ENCODE measurements around the gene CIZ1. TPM values are rescaled to one million over a fixed set of nuclear protein-coding genes. Genes with fewer than 3 reads are reported as not detected.

CIZ1 gene
- polyA plus RNA-seq, 1 donor: 95.1 TPM

GRCh38 chr9:128151309-128152132 lies 39.9 kb downstream of the CIZ1 start:
- Histone ChIP-seq H3K9me3 (ENCODE audit: control insufficient read depth, low read depth, low read length) (no peaks in the 10 kb centered on the region), H3K4me3 (ENCODE audit: low read length) (no peak overlapping the region), H3K27ac (ENCODE audit: low read length) (no peak overlapping the region), H3K4me1 (ENCODE audit: control insufficient read depth, insufficient read depth, low read length) (peaks cover 28% of the 10 kb centered on the region), H3K27me3 (ENCODE audit: control insufficient read depth, insufficient read depth, low read length) (no peaks in the 10 kb centered on the region), H3K36me3 (ENCODE audit: control insufficient read depth, insufficient read depth, low read length) (no peaks in the 10 kb centered on the region)
- WGBS (ENCODE audit: insufficient coverage, low lambda C conversion rate): no CpG with 5 or more reads among the region's 18 CpGs
- DNase-seq: no peak

- Histone ChIP-seq H3K36me3 (ENCODE audit: control insufficient read depth, insufficient read depth, low read length) (no peaks in the 10 kb centered on the region), H3K27ac (ENCODE audit: low read length) (no peak overlapping the region), H3K9me3 (ENCODE audit: control insufficient read depth, low read depth, low read length) (no peaks in the 10 kb centered on the region), H3K27me3 (ENCODE audit: control insufficient read depth, insufficient read depth, low read length) (no peaks in the 10 kb centered on the region), H3K4me3 (ENCODE audit: low read length) (no peak overlapping the region), H3K4me1 (ENCODE audit: control insufficient read depth, insufficient read depth, low read length) (peaks cover 34% of the 10 kb centered on the region)
- peak in 1 of 2 donors; percentile 51 for DNase-seq
- no CpG with 5 or more reads among the region's 19 CpGs for WGBS (ENCODE audit: insufficient coverage, low lambda C conversion rate)
Measured at GRCh38 chr9:128150594-128151308, 40.6 kb downstream of the CIZ1 start.

DNA sequence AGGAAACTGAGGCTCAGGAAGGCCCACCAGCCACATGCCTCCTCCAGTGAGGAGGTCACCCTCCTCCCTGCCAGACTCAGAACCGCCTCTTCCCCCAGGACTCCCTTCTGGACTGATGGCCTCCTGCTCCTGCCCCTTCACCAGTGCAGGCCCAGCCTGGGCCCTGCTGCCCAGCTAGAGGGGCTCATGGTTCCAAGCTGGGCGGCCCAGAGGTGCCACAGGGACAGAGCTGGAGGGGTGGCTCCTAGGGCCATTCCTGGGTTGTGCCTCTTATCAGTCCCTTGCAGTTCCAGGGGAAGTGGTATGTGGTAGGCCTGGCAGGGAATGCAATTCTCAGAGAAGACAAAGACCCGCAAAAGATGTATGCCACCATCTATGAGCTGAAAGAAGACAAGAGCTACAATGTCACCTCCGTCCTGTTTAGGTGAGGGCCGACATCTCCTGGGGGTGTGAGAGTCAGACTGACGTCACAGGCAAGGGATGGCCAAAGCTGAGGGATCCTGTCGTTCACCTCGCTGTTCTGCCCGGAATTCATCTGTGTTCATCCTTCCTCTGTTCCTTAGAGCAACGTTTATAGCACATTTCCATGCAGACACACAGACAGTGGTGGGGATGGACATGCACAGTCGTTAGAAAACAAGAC lies 41.3 kb downstream of the CIZ1 start:
- H3K4me3 ChIP-seq (ENCODE audit: low read length): no peak overlapping the region
- WGBS (ENCODE audit: insufficient coverage, low lambda C conversion rate): no CpG with 5 or more reads among the region's 11 CpGs
- no peak overlapping the region for H3K27ac ChIP-seq (ENCODE audit: low read length)
- no peaks in the 10 kb centered on the region for H3K27me3 ChIP-seq (ENCODE audit: control insufficient read depth, insufficient read depth, low read length)
- H3K9me3 ChIP-seq (ENCODE audit: control insufficient read depth, low read depth, low read length): no peaks in the 10 kb centered on the region
- no peaks in the 10 kb centered on the region for H3K36me3 ChIP-seq (ENCODE audit: control insufficient read depth, insufficient read depth, low read length)
- no peak for DNase-seq
- H3K4me1 ChIP-seq (ENCODE audit: control insufficient read depth, insufficient read depth, low read length): peaks cover 39% of the 10 kb centered on the region

- Histone ChIP-seq H3K4me3 (ENCODE audit: low read length) (no peak within 1 kb of the TSS), H3K4me1 (ENCODE audit: control insufficient read depth, insufficient read depth, low read length) (peaks cover 39% of the 10 kb centered on the region), H3K27ac (ENCODE audit: low read length) (peak within 1 kb of the TSS; percentile 85), H3K36me3 (ENCODE audit: control insufficient read depth, insufficient read depth, low read length) (no peaks in the 10 kb centered on the region), H3K9me3 (ENCODE audit: control insufficient read depth, low read depth, low read length) (no peaks in the 10 kb centered on the region), H3K27me3 (ENCODE audit: control insufficient read depth, insufficient read depth, low read length) (no peaks in the 10 kb centered on the region)
- no CpG with 5 or more reads among the region's 9 CpGs for WGBS (ENCODE audit: insufficient coverage, low lambda C conversion rate)
- DNase-seq: peak; percentile 73 to 87
Measured at GRCh38 chr9:128149001-128149701, 42.2 kb downstream of the CIZ1 start, which contains the start of gene LCN2. TSS of gene LCN2 (plus strand) at chr9:128149453. CDS start at chr9:128149526, 73 bp downstream.

GRCh38 chr9:128148509-128149000 lies 42.8 kb downstream of the CIZ1 start:
- Histone ChIP-seq H3K9me3 (ENCODE audit: control insufficient read depth, low read depth, low read length) (no peaks in the 10 kb centered on the region), H3K4me1 (ENCODE audit: control insufficient read depth, insufficient read depth, low read length) (peaks cover 39% of the 10 kb centered on the region), H3K27ac (ENCODE audit: low read length) (peak overlapping the region; percentile 85), H3K4me3 (ENCODE audit: low read length) (no peak overlapping the region), H3K27me3 (ENCODE audit: control insufficient read depth, insufficient read depth, low read length) (no peaks in the 10 kb centered on the region), H3K36me3 (ENCODE audit: control insufficient read depth, insufficient read depth, low read length) (no peaks in the 10 kb centered on the region)
- no peak for DNase-seq
- WGBS (ENCODE audit: insufficient coverage, low lambda C conversion rate): no CpG with 5 or more reads among the region's 5 CpGs

- no CpG with 5 or more reads among the region's 8 CpGs for WGBS (ENCODE audit: insufficient coverage, low lambda C conversion rate)
- H3K9me3 ChIP-seq (ENCODE audit: control insufficient read depth, low read depth, low read length): no peaks in the 10 kb centered on the region
- no peak for DNase-seq
- H3K4me3 ChIP-seq (ENCODE audit: low read length): no peak overlapping the region
- H3K4me1 ChIP-seq (ENCODE audit: control insufficient read depth, insufficient read depth, low read length): peaks cover 39% of the 10 kb centered on the region
- H3K36me3 ChIP-seq (ENCODE audit: control insufficient read depth, insufficient read depth, low read length): no peaks in the 10 kb centered on the region
- H3K27me3 ChIP-seq (ENCODE audit: control insufficient read depth, insufficient read depth, low read length): no peaks in the 10 kb centered on the region
- no peak overlapping the region for H3K27ac ChIP-seq (ENCODE audit: low read length)
Measured at GRCh38 chr9:128146591-128147120, 44.7 kb downstream of the CIZ1 start.

DNA sequence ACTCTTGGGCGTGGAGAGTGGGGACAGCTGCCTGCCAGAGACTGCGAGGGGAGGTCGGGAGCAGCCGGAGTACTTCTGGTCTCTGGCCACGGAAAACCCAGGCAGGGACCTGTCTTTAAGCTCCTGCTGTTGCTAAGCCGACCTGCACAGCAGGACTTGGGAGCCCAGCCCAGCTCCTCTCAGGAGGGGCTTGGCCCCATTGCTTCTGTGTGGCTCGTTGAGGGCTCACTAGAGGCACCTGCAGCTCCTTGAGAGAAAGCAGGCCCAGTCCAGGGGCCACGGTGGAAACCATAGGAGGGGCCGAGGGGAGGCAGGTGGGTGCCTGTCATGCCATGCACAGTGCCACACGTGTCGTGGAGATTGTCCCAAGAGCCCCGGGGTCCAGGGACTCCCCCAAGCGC lies 45.4 kb downstream of the CIZ1 start:
- Histone ChIP-seq H3K27me3 (ENCODE audit: control insufficient read depth, insufficient read depth, low read length) (no peaks in the 10 kb centered on the region), H3K36me3 (ENCODE audit: control insufficient read depth, insufficient read depth, low read length) (no peaks in the 10 kb centered on the region), H3K4me1 (ENCODE audit: control insufficient read depth, insufficient read depth, low read length) (peaks cover 38% of the 10 kb centered on the region), H3K4me3 (ENCODE audit: low read length) (no peak overlapping the region), H3K27ac (ENCODE audit: low read length) (no peak overlapping the region), H3K9me3 (ENCODE audit: control insufficient read depth, low read depth, low read length) (no peaks in the 10 kb centered on the region)
- WGBS (ENCODE audit: insufficient coverage, low lambda C conversion rate): no CpG with 5 or more reads among the region's 13 CpGs
- no peak for DNase-seq

- WGBS (ENCODE audit: insufficient coverage, low lambda C conversion rate): no CpG with 5 or more reads among the region's 8 CpGs
- Histone ChIP-seq H3K9me3 (ENCODE audit: control insufficient read depth, low read depth, low read length) (no peaks in the 10 kb centered on the region), H3K36me3 (ENCODE audit: control insufficient read depth, insufficient read depth, low read length) (no peaks in the 10 kb centered on the region), H3K27me3 (ENCODE audit: control insufficient read depth, insufficient read depth, low read length) (no peaks in the 10 kb centered on the region), H3K4me3 (ENCODE audit: low read length) (no peak overlapping the region), H3K4me1 (ENCODE audit: control insufficient read depth, insufficient read depth, low read length) (peaks cover 35% of the 10 kb centered on the region), H3K27ac (ENCODE audit: low read length) (no peak overlapping the region)
- DNase-seq: no peak
Measured at GRCh38 chr9:128145536-128145935, 45.8 kb downstream of the CIZ1 start.

DNA sequence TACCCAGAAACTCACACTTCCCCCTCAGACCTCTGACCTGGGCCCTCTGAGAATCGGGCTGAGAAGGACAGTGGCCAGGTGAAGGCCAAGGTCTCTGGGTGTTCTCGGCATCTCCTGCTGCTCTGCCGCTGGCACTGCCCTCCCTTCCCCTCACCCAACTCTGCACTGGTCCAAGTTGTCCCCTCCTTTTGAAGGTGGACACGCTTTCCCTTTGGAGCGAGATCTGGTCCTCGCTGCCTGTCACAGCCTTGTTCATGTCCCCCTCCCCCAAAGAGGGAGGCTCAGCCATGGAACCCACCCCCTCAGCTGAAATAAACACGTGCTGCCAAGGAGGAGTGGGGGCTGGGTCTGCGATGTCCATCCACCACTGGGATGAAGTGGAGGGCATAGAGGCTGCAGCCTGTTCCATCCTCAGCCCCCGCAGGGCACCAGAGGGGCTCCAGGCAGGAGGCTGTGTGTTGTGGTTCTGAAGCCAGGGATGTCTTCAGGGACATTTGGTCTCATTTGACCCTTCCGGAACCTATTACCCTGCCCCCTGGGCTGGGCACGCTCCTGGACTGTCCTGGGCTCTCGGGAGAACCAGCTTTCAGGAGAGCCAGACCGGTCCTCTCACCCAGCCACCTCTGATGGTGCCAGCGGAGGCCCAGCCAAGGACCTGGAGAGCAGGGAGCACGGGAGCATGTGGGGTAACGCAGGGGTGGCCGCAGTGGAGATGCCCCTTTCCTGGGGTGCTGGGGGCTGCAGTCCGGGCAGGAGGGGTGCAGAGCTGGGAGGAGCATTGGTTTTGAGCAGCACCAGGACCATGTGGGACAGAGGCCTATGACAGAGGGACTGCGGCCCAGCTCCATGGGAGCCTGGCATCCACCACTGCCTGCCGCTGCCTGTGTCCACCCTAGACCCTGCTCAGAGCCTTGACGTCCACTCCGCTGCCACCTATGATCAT lies 46.9 kb downstream of the CIZ1 start:
- no peak for DNase-seq
- no peaks in the 10 kb centered on the region for H3K36me3 ChIP-seq (ENCODE audit: control insufficient read depth, insufficient read depth, low read length)
- H3K4me3 ChIP-seq (ENCODE audit: low read length): no peak overlapping the region
- no CpG with 5 or more reads among the region's 22 CpGs for WGBS (ENCODE audit: insufficient coverage, low lambda C conversion rate)
- H3K27me3 ChIP-seq (ENCODE audit: control insufficient read depth, insufficient read depth, low read length): no peaks in the 10 kb centered on the region
- H3K27ac ChIP-seq (ENCODE audit: low read length): no peak overlapping the region
- peaks cover 33% of the 10 kb centered on the region for H3K4me1 ChIP-seq (ENCODE audit: control insufficient read depth, insufficient read depth, low read length)
- no peaks in the 10 kb centered on the region for H3K9me3 ChIP-seq (ENCODE audit: control insufficient read depth, low read depth, low read length)
